ENCODE data around the gene TPRA1.

TPRA1 gene

GRCh38 chr3:127590593-127591465 lies at the start of gene TPRA1:
TSS of gene TPRA1 (minus strand) at chr3:127590733. CDS start at chr3:127580146, 10,587 bp downstream.
- peak; percentile 91 for DNase-seq (ENCODE audit: low spot score)

GRCh38 chr3:127640042-127640355 lies 49.5 kb upstream of the TPRA1 start:
- no peak for DNase-seq (ENCODE audit: low spot score)

- no peak for DNase-seq (ENCODE audit: low spot score)
Observed at GRCh38 chr3:127639173-127640041, 48.9 kb upstream of the TPRA1 start.

GRCh38 chr3:127637971-127638370 lies 47.4 kb upstream of the TPRA1 start:
- no peak for DNase-seq (ENCODE audit: low spot score)

GRCh38 chr3:127637546-127637945 lies 47.0 kb upstream of the TPRA1 start:
- DNase-seq (ENCODE audit: low spot score), result no peak

- DNase-seq (ENCODE audit: low spot score), result no peak
Observed at GRCh38 chr3:127634653-127635052, 44.1 kb upstream of the TPRA1 start.

GRCh38 chr3:127632035-127632820 lies 41.7 kb upstream of the TPRA1 start:
- DNase-seq (ENCODE audit: low spot score), result no peak

- DNase-seq (ENCODE audit: low spot score), result no peak
Observed at GRCh38 chr3:127630811-127631714, 40.5 kb upstream of the TPRA1 start.

- DNase-seq (ENCODE audit: low spot score), result no peak
Observed at GRCh38 chr3:127629467-127630403, 39.2 kb upstream of the TPRA1 start.

GRCh38 chr3:127628788-127629466 lies 38.4 kb upstream of the TPRA1 start, which contains the start of gene PODXL2:
TSS of gene PODXL2 (plus strand) at chr3:127629185. CDS start at chr3:127629220, 35 bp downstream.
- DNase-seq (ENCODE audit: low spot score), result peak; percentile 77

GRCh38 chr3:127628426-127628787 lies 37.9 kb upstream of the TPRA1 start:
- no peak for DNase-seq (ENCODE audit: low spot score)

- no peak for DNase-seq (ENCODE audit: low spot score)
Observed at GRCh38 chr3:127625821-127626220, 35.3 kb upstream of the TPRA1 start.

- no peak for DNase-seq (ENCODE audit: low spot score)
Observed at GRCh38 chr3:127624063-127624462, 33.5 kb upstream of the TPRA1 start.

- no peak for DNase-seq (ENCODE audit: low spot score)
Observed at GRCh38 chr3:127622772-127623576, 32.4 kb upstream of the TPRA1 start.

GRCh38 chr3:127622031-127622430 lies 31.5 kb upstream of the TPRA1 start:
- no peak for DNase-seq (ENCODE audit: low spot score)

- DNase-seq (ENCODE audit: low spot score), result no peak
Observed at GRCh38 chr3:127620637-127621375, 30.3 kb upstream of the TPRA1 start.

GRCh38 chr3:127618891-127619290 lies 28.4 kb upstream of the TPRA1 start:
- no peak for DNase-seq (ENCODE audit: low spot score)
